ENCODE results near the gene PTPRN2. TPM values are rescaled to one million over a fixed set of nuclear protein-coding genes. Genes with fewer than 3 reads are reported as not detected.

Gene PTPRN2
- total RNA-seq, 1 experiment from 2014 or later, result 0.11 TPM

DNA sequence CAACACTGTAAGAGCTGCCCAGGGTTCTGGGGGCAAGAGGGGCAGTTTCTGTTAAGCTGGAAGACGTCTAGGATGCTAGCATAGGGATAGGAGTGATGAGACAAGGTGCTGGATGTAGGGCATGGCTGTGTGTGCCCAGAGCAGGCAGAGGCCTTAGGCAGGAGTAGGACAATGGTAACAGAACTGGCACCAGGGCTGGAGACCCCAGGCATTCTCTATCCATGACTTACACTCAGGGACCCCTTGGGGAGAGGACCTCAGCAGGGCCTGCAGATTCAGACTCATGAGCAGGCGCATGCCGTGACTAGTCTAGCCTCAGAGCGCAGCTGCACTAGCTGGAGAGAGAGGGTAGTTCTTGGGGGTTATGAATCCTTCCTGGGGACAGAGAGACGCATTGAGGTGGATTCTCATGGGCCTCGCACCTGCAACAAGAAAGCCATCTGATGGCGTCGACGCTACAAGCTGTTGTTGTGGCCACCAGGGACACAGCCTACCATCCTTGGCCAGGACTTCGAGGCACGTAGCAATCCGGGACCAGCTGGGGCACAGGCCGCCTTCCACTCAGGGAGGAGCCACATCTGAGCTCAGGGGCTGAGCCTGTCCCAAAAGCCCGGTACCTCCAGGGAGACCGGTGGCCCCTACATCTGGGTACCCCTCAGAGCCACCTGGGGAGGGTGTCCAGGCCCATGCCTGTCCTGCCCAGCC lies 474.1 kb downstream of the PTPRN2 start:
- H3K27me3 ChIP-seq (replicated peaks; ENCODE audit: insufficient read depth, low read depth, low read length, poor library complexity), result no peaks in the 10 kb centered on the region
- H3K4me3 ChIP-seq (ENCODE audit: low read depth, low read length, poor library complexity, severe bottlenecking), result no peak overlapping the region
- no peak for DNase-seq (ENCODE audit: low spot score)
- H3K36me3 ChIP-seq (ENCODE audit: insufficient read depth, low read length, poor library complexity, severe bottlenecking), result no peaks in the 10 kb centered on the region
- no peak overlapping the region for H3K27ac ChIP-seq (ENCODE audit: low read depth, low read length, poor library complexity, severe bottlenecking)
- H3K4me1 ChIP-seq (ENCODE audit: insufficient read depth, low read length, poor library complexity, severe bottlenecking), result no peaks in the 10 kb centered on the region
- peaks cover 52% of the 10 kb centered on the region for H3K9me3 ChIP-seq (ENCODE audit: low read depth, low read length, poor library complexity, severe bottlenecking)
- no peak for TF ChIP-seq EZH2 (IDR thresholded peaks at IDR 0.05; ENCODE audit: borderline replicate concordance, low read depth, low read length, poor library complexity, severe bottlenecking)
- TF ChIP-seq CTCF (conservative IDR thresholded peaks at IDR 0.05; ENCODE audit: low read depth, low read length), result no peak
- ChIA-PET POLR2A (ENCODE audit: low non-redundant PET) (no interaction called here), CTCF (no interaction called here)
- BruUV-seq (replicated peaks), result no TSS peak
- intact Hi-C loops (cut with micrococcal nuclease; ENCODE audit: unreplicated experiment), result no loop called here

GRCh38 chr7:158112571-158113320 lies 474.9 kb downstream of the PTPRN2 start:
- Histone ChIP-seq H3K27me3 (replicated peaks; ENCODE audit: insufficient read depth, low read depth, low read length, poor library complexity) (no peaks in the 10 kb centered on the region), H3K4me1 (ENCODE audit: insufficient read depth, low read length, poor library complexity, severe bottlenecking) (no peaks in the 10 kb centered on the region), H3K27ac (ENCODE audit: low read depth, low read length, poor library complexity, severe bottlenecking) (no peak overlapping the region), H3K36me3 (ENCODE audit: insufficient read depth, low read length, poor library complexity, severe bottlenecking) (no peaks in the 10 kb centered on the region), H3K9me3 (ENCODE audit: low read depth, low read length, poor library complexity, severe bottlenecking) (peaks cover 51% of the 10 kb centered on the region), H3K4me3 (ENCODE audit: low read depth, low read length, poor library complexity, severe bottlenecking) (no peak overlapping the region)
- no peak for TF ChIP-seq CTCF (conservative IDR thresholded peaks at IDR 0.05; ENCODE audit: low read depth, low read length)
- no peak for TF ChIP-seq EZH2 (IDR thresholded peaks at IDR 0.05; ENCODE audit: borderline replicate concordance, low read depth, low read length, poor library complexity, severe bottlenecking)
- intact Hi-C loops (cut with micrococcal nuclease; ENCODE audit: unreplicated experiment), result no loop called here
- DNase-seq (ENCODE audit: low spot score), result no peak
- BruUV-seq (replicated peaks), result no TSS peak
- POLR2A ChIA-PET (ENCODE audit: low non-redundant PET), result no interaction called here
- CTCF ChIA-PET, result no interaction called here

- Histone ChIP-seq H3K27ac (ENCODE audit: low read depth, low read length, poor library complexity, severe bottlenecking) (no peak overlapping the region), H3K4me3 (ENCODE audit: low read depth, low read length, poor library complexity, severe bottlenecking) (no peak overlapping the region), H3K27me3 (replicated peaks; ENCODE audit: insufficient read depth, low read depth, low read length, poor library complexity) (no peaks in the 10 kb centered on the region), H3K4me1 (ENCODE audit: insufficient read depth, low read length, poor library complexity, severe bottlenecking) (no peaks in the 10 kb centered on the region), H3K9me3 (ENCODE audit: low read depth, low read length, poor library complexity, severe bottlenecking) (peaks cover 44% of the 10 kb centered on the region), H3K36me3 (ENCODE audit: insufficient read depth, low read length, poor library complexity, severe bottlenecking) (no peaks in the 10 kb centered on the region)
- no TSS peak for BruUV-seq (replicated peaks)
- intact Hi-C loops (cut with micrococcal nuclease; ENCODE audit: unreplicated experiment), result no loop called here
- TF ChIP-seq EZH2 (IDR thresholded peaks at IDR 0.05; ENCODE audit: borderline replicate concordance, low read depth, low read length, poor library complexity, severe bottlenecking) (no peak), CTCF (conservative IDR thresholded peaks at IDR 0.05; ENCODE audit: low read depth, low read length) (no peak)
- ChIA-PET POLR2A (ENCODE audit: low non-redundant PET) (no interaction called here), CTCF (no interaction called here)
- DNase-seq (ENCODE audit: low spot score), result no peak
These were observed 475.6 kb downstream of the PTPRN2 start for GRCh38 chr7:158111906-158112570.

All from A673 (cell line).